Stimulated activated CD4-positive, alpha-beta T cell treated with anti-CD3 and anti-CD28 coated beads, Interleukin-2, amount 100 ng/mL, for 24 hours (primary cell): ENCODE data around the gene SCN1A.

Experiments used
- DNase-seq, 2 donors: peaks; one replicate each; pipeline ENCODE4 v3.0.0-alpha.2; 2020

SCN1A gene

GRCh38 chr2:165967746-165968145 is 160.1 kb downstream of the SCN1A start:
- DNase-seq: no peak

GRCh38 chr2:165961818-165962217 is 166.0 kb downstream of the SCN1A start:
- no peak for DNase-seq

GRCh38 chr2:165959371-165959770 is 168.4 kb downstream of the SCN1A start:
- no peak for DNase-seq

- DNase-seq: no peak
These were observed 169.4 kb downstream of the SCN1A start for GRCh38 chr2:165958313-165958960.

- DNase-seq: no peak
These were observed 170.7 kb downstream of the SCN1A start for GRCh38 chr2:165957030-165957675.

GRCh38 chr2:165953655-165954606 is 173.9 kb downstream of the SCN1A start, which contains the start of gene TTC21B:
TTC21B (minus strand) TSS chr2:165953776; CDS start chr2:165953705, 71 bp downstream.
- peak; percentile 92 to 95 for DNase-seq

- DNase-seq: no peak
These were observed 174.5 kb downstream of the SCN1A start for GRCh38 chr2:165953306-165953654.

GRCh38 chr2:165952741-165953211 is 175.0 kb downstream of the SCN1A start:
- DNase-seq: no peak

GRCh38 chr2:165952085-165952484 is 175.7 kb downstream of the SCN1A start:
- DNase-seq: no peak

- no peak for DNase-seq
These were observed 177.4 kb downstream of the SCN1A start for GRCh38 chr2:165950438-165950837.

GRCh38 chr2:165941827-165942226 is 186.0 kb downstream of the SCN1A start:
- DNase-seq: no peak

- DNase-seq: no peak
These were observed 189.6 kb downstream of the SCN1A start for GRCh38 chr2:165938237-165938636.
